Measurements from ENCODE around the gene SLC16A2.

Gene SLC16A2

DNA sequence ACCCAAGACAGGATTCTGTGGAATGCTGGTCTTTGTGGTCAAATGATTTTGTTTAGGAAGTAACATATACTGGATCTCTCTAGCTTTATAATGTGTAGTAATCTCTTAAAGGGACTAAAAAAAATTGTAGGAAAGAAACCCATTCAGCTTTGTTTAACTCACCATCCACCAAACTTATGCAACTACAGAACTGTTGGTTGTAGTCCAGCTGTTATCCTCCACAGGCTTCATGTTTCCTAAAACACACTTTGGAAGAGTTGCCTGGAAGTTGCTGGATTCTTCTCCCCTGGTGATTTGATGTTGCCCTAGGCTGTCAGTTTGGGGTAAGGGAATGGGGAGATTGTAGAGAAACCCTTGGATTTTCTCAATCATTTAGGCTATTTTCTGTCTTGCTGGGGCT, 103.8 kb downstream of the SLC16A2 start:
- H3K4me2 ChIP-seq (ENCODE audit: low read length) = no peak overlapping the region

DNA sequence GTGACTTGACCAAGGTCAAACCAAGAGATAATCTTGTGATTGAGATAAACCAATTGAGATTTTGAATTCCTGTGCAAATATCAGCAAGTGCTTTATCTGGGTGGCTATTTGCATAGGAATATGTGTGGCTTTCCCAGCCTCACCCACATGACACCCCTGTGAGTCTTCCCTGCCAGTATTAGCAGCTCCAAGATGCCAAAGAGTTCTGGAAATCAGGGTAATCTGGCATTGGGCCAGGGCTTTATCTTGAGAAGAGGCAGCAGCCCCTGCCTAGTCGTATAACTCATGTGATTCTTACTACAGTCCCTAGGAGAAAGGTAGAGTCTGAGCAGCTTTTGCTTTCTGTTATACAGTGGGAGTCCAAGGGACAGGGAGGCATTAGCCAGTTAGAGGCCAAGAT, 105.5 kb downstream of the SLC16A2 start:
- peaks cover 8% of the 10 kb centered on the region for H3K36me3 ChIP-seq (ENCODE audit: insufficient read depth, low read length)

More for the DNA sequence above, 103.8 kb downstream of the SLC16A2 start:
- Histone ChIP-seq H3K36me3 (ENCODE audit: insufficient read depth, low read length) (peaks cover 3% of the 10 kb centered on the region), H3K4me1 (ENCODE audit: control insufficient read depth, insufficient read depth, low read length) (peaks cover 6% of the 10 kb centered on the region), H3K4me3 (ENCODE audit: low read length) (no peak overlapping the region), H3K27me3 (ENCODE audit: control insufficient read depth, insufficient read depth, low read length) (no peaks in the 10 kb centered on the region), H3K9me3 (replicated peaks; ENCODE audit: low read length) (no peaks in the 10 kb centered on the region), H3K9ac (ENCODE audit: low read depth, low read length) (no peak overlapping the region)

DNA sequence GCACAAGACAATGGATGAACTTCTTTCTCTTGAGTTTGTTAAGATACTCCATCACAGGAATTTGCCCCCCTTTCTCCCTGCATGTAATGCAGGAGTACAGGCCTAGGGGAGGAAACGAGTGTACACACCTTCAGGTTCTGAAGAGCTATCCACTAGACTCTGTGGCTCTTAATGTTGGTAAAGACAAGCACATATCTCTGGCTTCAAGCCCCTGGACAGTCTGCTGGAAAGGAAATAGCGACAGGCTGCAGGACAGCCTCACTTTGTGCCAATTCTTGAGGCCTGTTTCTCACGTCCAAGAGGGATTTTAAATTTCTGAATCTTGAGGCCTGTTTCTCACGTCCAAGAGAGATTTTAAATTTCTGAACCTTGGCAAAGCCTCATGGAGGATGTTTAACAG, 106.1 kb downstream of the SLC16A2 start:
- H3K4me3 ChIP-seq (ENCODE audit: low read length) = no peak overlapping the region
- no peaks in the 10 kb centered on the region for H3K9me3 ChIP-seq (replicated peaks; ENCODE audit: low read length)
- H3K27me3 ChIP-seq (ENCODE audit: control insufficient read depth, insufficient read depth, low read length) = no peaks in the 10 kb centered on the region
- no peak overlapping the region for H3K4me2 ChIP-seq (ENCODE audit: low read length)
- peaks cover 6% of the 10 kb centered on the region for H3K4me1 ChIP-seq (ENCODE audit: control insufficient read depth, insufficient read depth, low read length)
- no peak overlapping the region for H3K9ac ChIP-seq (ENCODE audit: low read depth, low read length)
- peaks cover 8% of the 10 kb centered on the region for H3K36me3 ChIP-seq (ENCODE audit: insufficient read depth, low read length)

More for the DNA sequence above, 105.5 kb downstream of the SLC16A2 start:
- peaks cover 6% of the 10 kb centered on the region for H3K4me1 ChIP-seq (ENCODE audit: control insufficient read depth, insufficient read depth, low read length)
- H3K27me3 ChIP-seq (ENCODE audit: control insufficient read depth, insufficient read depth, low read length) = no peaks in the 10 kb centered on the region
- no peak overlapping the region for H3K9ac ChIP-seq (ENCODE audit: low read depth, low read length)
- no peak overlapping the region for H3K4me3 ChIP-seq (ENCODE audit: low read length)
- H3K9me3 ChIP-seq (replicated peaks; ENCODE audit: low read length) = no peaks in the 10 kb centered on the region
- no peak overlapping the region for H3K4me2 ChIP-seq (ENCODE audit: low read length)

DNA sequence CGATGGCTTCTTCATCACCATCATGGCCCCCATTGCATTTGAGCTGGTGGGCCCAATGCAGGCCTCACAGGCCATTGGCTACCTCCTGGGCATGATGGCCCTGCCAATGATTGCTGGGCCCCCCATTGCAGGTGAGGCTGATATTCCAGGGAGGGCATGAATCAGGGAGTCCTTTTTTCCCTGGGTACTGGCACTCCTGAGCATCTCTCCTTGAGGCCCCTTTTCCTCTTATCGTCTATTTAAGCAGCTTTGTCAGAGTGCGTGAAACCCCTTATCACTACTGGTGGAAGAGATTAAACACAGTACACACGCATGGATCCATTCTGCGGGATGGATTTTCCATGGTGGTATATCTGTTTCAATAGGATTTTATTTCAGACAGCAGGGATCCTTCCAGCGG, 108.0 kb downstream of the SLC16A2 start:
- H3K4me1 ChIP-seq (ENCODE audit: control insufficient read depth, insufficient read depth, low read length) = peaks cover 2% of the 10 kb centered on the region
- peaks cover 8% of the 10 kb centered on the region for H3K36me3 ChIP-seq (ENCODE audit: insufficient read depth, low read length)
- no peak overlapping the region for H3K9ac ChIP-seq (ENCODE audit: low read depth, low read length)
- H3K9me3 ChIP-seq (replicated peaks; ENCODE audit: low read length) = no peaks in the 10 kb centered on the region
- H3K27me3 ChIP-seq (ENCODE audit: control insufficient read depth, insufficient read depth, low read length) = no peaks in the 10 kb centered on the region
- H3K4me3 ChIP-seq (ENCODE audit: low read length) = no peak overlapping the region
- H3K4me2 ChIP-seq (ENCODE audit: low read length) = no peak overlapping the region

DNA sequence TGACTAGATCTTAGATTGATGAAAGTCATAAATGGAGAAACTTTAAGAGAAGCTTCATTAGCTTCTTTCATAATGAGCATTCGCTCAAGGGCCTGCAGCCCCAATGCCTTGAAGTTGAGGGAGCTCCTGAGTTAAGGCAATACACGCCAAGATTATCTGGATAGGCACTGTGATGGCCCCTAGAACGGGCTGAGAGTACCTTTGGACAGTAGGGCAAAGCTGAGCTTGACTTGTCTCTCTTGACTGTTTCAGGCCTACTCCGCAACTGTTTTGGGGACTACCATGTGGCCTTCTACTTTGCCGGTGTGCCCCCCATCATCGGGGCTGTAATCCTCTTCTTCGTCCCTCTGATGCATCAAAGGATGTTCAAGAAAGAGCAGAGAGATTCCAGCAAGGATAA, 109.8 kb downstream of the SLC16A2 start:
- Histone ChIP-seq H3K4me3 (ENCODE audit: low read length) (no peak overlapping the region), H3K27me3 (ENCODE audit: control insufficient read depth, insufficient read depth, low read length) (no peaks in the 10 kb centered on the region), H3K4me1 (ENCODE audit: control insufficient read depth, insufficient read depth, low read length) (peaks cover 12% of the 10 kb centered on the region), H3K36me3 (ENCODE audit: insufficient read depth, low read length) (peaks cover 8% of the 10 kb centered on the region), H3K9me3 (replicated peaks; ENCODE audit: low read length) (no peaks in the 10 kb centered on the region), H3K9ac (ENCODE audit: low read depth, low read length) (no peak overlapping the region), H3K4me2 (ENCODE audit: low read length) (no peak overlapping the region)

DNA sequence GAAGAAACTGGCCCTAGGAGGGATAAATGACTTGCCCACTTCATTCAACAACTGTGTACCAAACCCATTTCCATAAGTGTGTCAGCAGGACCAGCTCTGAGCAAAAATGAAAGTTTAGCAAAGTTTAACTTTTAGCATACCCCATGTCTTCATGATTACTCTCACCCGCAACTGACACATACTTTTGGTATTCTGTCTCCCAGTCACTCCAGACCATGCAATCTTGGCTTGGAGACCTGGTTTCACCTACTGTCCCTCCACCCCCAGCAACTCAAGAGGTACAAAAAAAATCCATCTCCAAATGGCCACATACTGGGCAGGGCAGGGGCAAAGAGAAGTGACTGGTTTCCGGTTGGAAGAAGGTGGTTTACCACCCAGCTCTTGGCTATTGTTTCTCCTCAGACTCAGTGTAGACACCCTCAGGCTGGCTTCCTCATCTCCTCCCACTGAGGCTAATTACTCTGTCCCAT, 113.3 kb downstream of the SLC16A2 start:
- Histone ChIP-seq H3K36me3 (ENCODE audit: insufficient read depth, low read length) (peaks cover 8% of the 10 kb centered on the region), H3K9ac (ENCODE audit: low read depth, low read length) (no peak overlapping the region), H3K9me3 (replicated peaks; ENCODE audit: low read length) (no peaks in the 10 kb centered on the region), H3K4me3 (ENCODE audit: low read length) (no peak overlapping the region), H3K27me3 (ENCODE audit: control insufficient read depth, insufficient read depth, low read length) (no peaks in the 10 kb centered on the region), H3K4me2 (ENCODE audit: low read length) (peak overlapping the region; percentile 87), H3K4me1 (ENCODE audit: control insufficient read depth, insufficient read depth, low read length) (peaks cover 18% of the 10 kb centered on the region)

DNA sequence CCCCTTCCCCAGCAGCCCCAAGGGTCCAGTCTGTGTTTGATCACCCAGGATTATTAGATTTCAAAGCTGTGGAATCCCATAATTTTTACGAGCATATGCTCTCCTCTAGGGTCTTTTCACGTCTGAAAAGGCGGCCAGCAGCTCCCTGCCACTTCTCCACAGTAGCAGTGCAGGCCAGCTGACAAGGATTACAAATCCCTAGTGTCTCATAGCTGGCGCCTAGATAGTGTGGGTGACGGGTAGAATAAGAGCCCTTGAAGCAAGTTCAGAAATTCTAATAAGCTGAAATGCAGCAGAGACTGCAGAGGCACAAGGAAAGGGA, 113.8 kb downstream of the SLC16A2 start:
- Histone ChIP-seq H3K9ac (ENCODE audit: low read depth, low read length) (peak overlapping the region; percentile 78), H3K4me1 (ENCODE audit: control insufficient read depth, insufficient read depth, low read length) (peaks cover 18% of the 10 kb centered on the region), H3K4me3 (ENCODE audit: low read length) (peak overlapping the region; percentile 52), H3K4me2 (ENCODE audit: low read length) (peak overlapping the region; percentile 87), H3K27me3 (ENCODE audit: control insufficient read depth, insufficient read depth, low read length) (no peaks in the 10 kb centered on the region), H3K36me3 (ENCODE audit: insufficient read depth, low read length) (peaks cover 5% of the 10 kb centered on the region), H3K9me3 (replicated peaks; ENCODE audit: low read length) (no peaks in the 10 kb centered on the region)

DNA sequence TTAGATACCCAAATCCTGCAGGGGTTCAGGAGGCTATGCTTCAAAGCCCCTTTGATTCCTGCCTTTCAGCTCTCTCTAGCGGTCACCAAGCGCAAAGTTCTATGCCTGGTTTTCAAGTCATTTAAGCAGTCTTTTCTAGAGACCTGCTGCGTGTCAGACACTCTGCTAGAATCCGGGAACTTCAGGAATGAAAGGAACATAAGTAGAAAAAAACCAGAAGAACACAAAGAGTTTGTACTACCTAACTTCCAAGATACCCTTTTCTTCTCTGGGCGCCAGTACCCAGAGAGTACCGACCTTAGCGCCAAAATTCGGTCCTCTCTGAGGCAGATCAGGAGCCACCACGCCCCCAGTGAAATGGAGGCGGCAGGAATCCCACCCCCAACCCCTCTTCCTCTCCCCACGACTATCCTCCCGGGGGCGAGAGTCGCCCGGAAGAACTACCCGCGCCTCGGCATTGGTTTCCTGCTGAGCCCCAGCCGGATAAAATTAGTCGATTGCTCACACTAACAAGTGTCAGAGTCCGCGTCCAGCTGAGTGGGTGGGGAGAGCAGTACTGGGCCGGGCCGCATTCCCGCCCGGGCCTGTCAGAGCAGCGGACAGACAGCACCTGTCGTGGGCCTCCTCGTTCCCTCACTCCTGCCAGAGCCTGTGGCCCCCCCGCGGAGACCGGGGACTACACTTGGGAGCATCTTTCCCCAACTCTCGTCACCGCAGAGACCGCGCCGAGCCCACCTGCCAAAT, 114.3 kb downstream of the SLC16A2 start:
- no peaks in the 10 kb centered on the region for H3K9me3 ChIP-seq (replicated peaks; ENCODE audit: low read length)
- peak overlapping the region; percentile 87 for H3K4me2 ChIP-seq (ENCODE audit: low read length)
- peaks cover 5% of the 10 kb centered on the region for H3K36me3 ChIP-seq (ENCODE audit: insufficient read depth, low read length)
- H3K4me3 ChIP-seq (ENCODE audit: low read length) = peak overlapping the region; percentile 67
- H3K27me3 ChIP-seq (ENCODE audit: control insufficient read depth, insufficient read depth, low read length) = no peaks in the 10 kb centered on the region
- peaks cover 18% of the 10 kb centered on the region for H3K4me1 ChIP-seq (ENCODE audit: control insufficient read depth, insufficient read depth, low read length)
- peak overlapping the region; percentile 78 for H3K9ac ChIP-seq (ENCODE audit: low read depth, low read length)

DNA sequence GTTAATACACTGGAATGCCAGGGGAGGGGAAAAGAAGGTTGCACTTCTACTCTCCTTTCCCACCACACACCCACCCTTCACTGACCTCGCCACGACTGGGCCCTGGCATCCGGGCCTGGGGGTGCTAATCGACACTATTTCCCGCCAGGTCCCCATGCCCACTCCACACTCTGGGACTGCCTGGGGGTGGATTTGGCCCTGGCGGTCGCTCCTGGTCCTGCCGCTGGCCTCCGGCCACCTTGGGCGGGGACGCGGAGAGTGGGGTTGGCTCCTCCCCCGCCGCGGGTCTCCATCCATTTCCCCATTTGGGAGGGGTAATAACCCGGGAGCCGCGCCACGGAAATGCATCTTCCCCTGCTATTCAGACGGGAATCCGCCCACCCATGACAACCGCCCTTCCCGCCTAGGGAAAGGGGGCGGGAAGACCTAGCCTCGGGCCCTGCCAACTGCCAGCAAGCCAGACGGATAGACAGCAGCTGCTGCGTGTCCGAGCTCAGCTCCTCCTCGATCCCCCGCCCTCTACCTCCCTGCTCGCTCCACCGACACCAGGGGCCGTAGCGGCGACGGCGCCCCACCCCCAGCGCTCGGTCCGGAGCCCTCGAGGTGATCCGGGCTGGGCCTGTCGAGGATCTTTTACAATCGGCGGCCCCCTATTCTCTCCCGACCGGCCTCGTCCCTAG, 115.0 kb downstream of the SLC16A2 start:
- H3K36me3 ChIP-seq (ENCODE audit: insufficient read depth, low read length) = peaks cover 2% of the 10 kb centered on the region
- H3K9ac ChIP-seq (ENCODE audit: low read depth, low read length) = peak overlapping the region; percentile 78

DNA sequence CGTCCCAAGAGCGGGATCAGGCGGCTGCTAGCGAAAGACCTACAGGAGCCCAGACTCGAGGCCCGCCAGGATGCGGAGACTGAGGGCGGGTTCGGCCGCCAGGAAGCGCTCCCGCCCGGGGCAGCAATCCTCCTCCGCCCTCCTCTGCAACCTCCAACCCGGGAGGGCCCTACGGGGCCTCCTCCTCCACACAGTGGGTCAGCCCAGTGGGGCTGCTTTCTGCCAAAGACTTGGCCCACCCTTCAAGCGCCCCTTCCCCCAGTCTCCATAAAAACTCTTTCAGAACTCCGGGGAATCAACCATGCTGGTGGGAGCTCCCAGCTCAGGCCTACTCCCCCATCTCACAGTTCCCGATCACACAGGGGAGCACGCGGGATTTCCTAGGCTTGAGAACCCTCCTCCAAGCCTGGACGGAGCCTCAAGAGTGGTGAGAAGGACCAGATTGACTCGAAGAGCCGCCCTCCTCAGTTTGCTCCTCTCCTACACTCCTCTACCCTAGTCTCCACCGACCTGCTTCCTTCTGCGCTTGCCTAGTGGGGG, 115.6 kb downstream of the SLC16A2 start:
- Histone ChIP-seq H3K36me3 (ENCODE audit: insufficient read depth, low read length) (no peaks in the 10 kb centered on the region), H3K9ac (ENCODE audit: low read depth, low read length) (peak overlapping the region; percentile 78), H3K4me3 (ENCODE audit: low read length) (peak overlapping the region; percentile 67), H3K4me2 (ENCODE audit: low read length) (peak overlapping the region; percentile 87), H3K4me1 (ENCODE audit: control insufficient read depth, insufficient read depth, low read length) (peaks cover 18% of the 10 kb centered on the region), H3K27me3 (ENCODE audit: control insufficient read depth, insufficient read depth, low read length) (no peaks in the 10 kb centered on the region), H3K9me3 (replicated peaks; ENCODE audit: low read length) (no peaks in the 10 kb centered on the region)

More for the DNA sequence above, 115.0 kb downstream of the SLC16A2 start:
- Histone ChIP-seq H3K9me3 (replicated peaks; ENCODE audit: low read length) (no peaks in the 10 kb centered on the region), H3K4me3 (ENCODE audit: low read length) (peak overlapping the region; percentile 67), H3K4me2 (ENCODE audit: low read length) (peak overlapping the region; percentile 87), H3K27me3 (ENCODE audit: control insufficient read depth, insufficient read depth, low read length) (no peaks in the 10 kb centered on the region), H3K4me1 (ENCODE audit: control insufficient read depth, insufficient read depth, low read length) (peaks cover 18% of the 10 kb centered on the region)

DNA sequence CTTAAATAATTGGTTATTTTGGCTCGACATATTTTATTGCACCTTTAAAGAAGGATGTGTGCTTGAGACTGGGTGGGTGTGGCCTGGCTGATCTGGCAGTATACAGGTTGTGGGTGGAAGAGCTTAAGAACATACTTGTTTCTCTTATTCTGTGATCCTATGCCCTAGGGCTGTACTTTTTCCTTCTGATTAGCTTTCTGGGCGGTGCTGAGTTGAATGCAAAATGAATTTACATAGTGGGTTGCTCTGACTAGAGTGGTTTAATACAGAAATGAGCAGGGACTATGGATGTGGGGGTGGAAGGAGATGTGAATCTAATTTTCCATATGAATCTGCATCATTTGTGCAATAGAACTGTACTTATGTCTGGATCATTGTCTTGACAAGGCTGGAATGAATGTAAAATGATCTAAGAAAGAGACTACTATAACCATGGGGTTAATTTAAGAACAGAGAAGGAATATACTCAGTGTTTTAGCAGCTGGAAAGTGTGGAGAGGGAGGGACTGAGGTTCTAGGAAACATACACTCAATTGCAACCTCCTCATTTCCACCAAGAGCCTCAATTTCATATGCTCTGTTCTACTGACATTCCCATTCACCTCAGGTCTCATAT, 119.4 kb downstream of the SLC16A2 start:
- Histone ChIP-seq H3K36me3 (ENCODE audit: insufficient read depth, low read length) (no peaks in the 10 kb centered on the region), H3K4me3 (ENCODE audit: low read length) (no peak overlapping the region), H3K9ac (ENCODE audit: low read depth, low read length) (no peak overlapping the region), H3K9me3 (replicated peaks; ENCODE audit: low read length) (no peaks in the 10 kb centered on the region), H3K4me1 (ENCODE audit: control insufficient read depth, insufficient read depth, low read length) (peaks cover 6% of the 10 kb centered on the region), H3K27me3 (ENCODE audit: control insufficient read depth, insufficient read depth, low read length) (peaks cover 3% of the 10 kb centered on the region), H3K4me2 (ENCODE audit: low read length) (no peak overlapping the region)

Data from skeletal muscle satellite cell (primary cell).